Endothelial cell of umbilical vein (primary cell): ENCODE data around the gene KHNYN. TPM values are rescaled to one million over a fixed set of nuclear protein-coding genes. Genes with fewer than 3 reads are reported as not detected.
A peak's percentile ranks its signal among the peaks of the same experiment; 100 is the strongest.

Source experiments
- BruUV-seq: library from RNA; stranded (reverse); fragments of 400-500 nt; replicated peaks from 2 replicates; lab custom pipeline; 2021; lab: Mats Ljungman, UMichigan
- CTCF ChIA-PET: fragments of 300-600, 350-600 bp; sonication (Branson Sonifier 250); formaldehyde crosslinking; loops from one replicate; lab custom pipeline; 2021; ENCODE audit warnings: antibody characterized with exemption, inconsistent platforms; lab: Charles Lee
- POLR2A ChIA-PET: fragments of 300-600, 350-600 bp; sonication (Branson Sonifier 250); formaldehyde crosslinking; loops from one replicate; lab custom pipeline; 2021; ENCODE audit warnings: antibody characterized with exemption, inconsistent platforms; lab: Charles Lee
- DNase-seq: peaks from one replicate; pipeline ENCODE4 v3.0.0-alpha.2; 2011; ENCODE audit warnings: low read depth, low spot score
- FAIRE-seq: peaks from 2 replicates; lab custom pipeline; 2011; peaks lifted over from hg19 to GRCh38; lab: Jason Lieb, UNC
- H2AFZ ChIP-seq: 2 replicates; pipeline ENCODE4 v1.6.0; 2012; ENCODE audit warnings: low read depth, low read length, control low read depth, inconsistent platforms
- H3K27ac ChIP-seq: 2 replicates; pipeline ENCODE4 v1.5.1; 2011; ENCODE audit warnings: low read depth, mild to moderate bottlenecking, control low read depth, low read length, moderate library complexity; ENCODE audit not compliant: insufficient read depth
- H3K27me3 ChIP-seq, 2 experiments: 2 replicates each; pipeline versions ENCODE4 v1.6.0 to v1.6.1; 2011; ENCODE audit warnings: low read length in 2 of 2, mixed read lengths in 1 of 2; ENCODE audit not compliant: control insufficient read depth in 2 of 2, insufficient read depth in 2 of 2
- H3K36me3 ChIP-seq, 2 experiments: 2 replicates in 1 of 2; 3 replicates in 1 of 2; pipeline ENCODE4 v1.5.1; 2011; ENCODE audit warnings: low read length in 2 of 2, mild to moderate bottlenecking in 1 of 2, moderate library complexity in 1 of 2; ENCODE audit not compliant: control insufficient read depth in 2 of 2, insufficient read depth in 2 of 2; ENCODE audit errors: extremely low read depth in 1 of 2
- H3K4me1 ChIP-seq: 3 replicates; pipeline ENCODE4 v1.5.1; 2011; ENCODE audit warnings: mild to moderate bottlenecking, low read length; ENCODE audit not compliant: control insufficient read depth, insufficient read depth; ENCODE audit errors: extremely low read depth
- H3K4me2 ChIP-seq: 2 replicates; pipeline ENCODE4 v1.6.1; 2011; ENCODE audit warnings: low read length, control low read depth, mixed read lengths; ENCODE audit not compliant: insufficient read depth
- H3K4me3 ChIP-seq, 3 experiments: fragments of 200-600 bp in 1 of 3; sonication (generic), shearing (Covaris generic) in 1 of 3; replicated peaks in 1 of 3; 2 replicates each; pipeline ENCODE4 v1.5.1; 2011 to 2016; ENCODE audit warnings: control low read depth in 3 of 3, low read length in 3 of 3, mild to moderate bottlenecking in 2 of 3, inconsistent platforms in 1 of 3, low read depth in 1 of 3, moderate library complexity in 1 of 3; ENCODE audit not compliant: insufficient read depth in 1 of 3
- H3K79me2 ChIP-seq: 2 replicates; pipeline ENCODE4 v1.6.0; 2012; ENCODE audit warnings: low read length, inconsistent platforms; ENCODE audit not compliant: control insufficient read depth, insufficient read depth
- H3K9ac ChIP-seq: replicated peaks from 2 replicates; pipeline ENCODE3; 2011; ENCODE audit warnings: low read length, control low read depth; ENCODE audit not compliant: insufficient read depth; ENCODE audit errors: extremely low read depth
- H3K9me1 ChIP-seq: replicated peaks from 3 replicates; pipeline ENCODE4 v1.6.0; 2011; ENCODE audit warnings: mild to moderate bottlenecking, low read length; ENCODE audit not compliant: control insufficient read depth, insufficient read depth; ENCODE audit errors: extremely low read depth
- H3K9me3 ChIP-seq: replicated peaks from 2 replicates; pipeline ENCODE4 v1.5.1; 2012; ENCODE audit warnings: low read length, inconsistent platforms; ENCODE audit not compliant: control insufficient read depth, insufficient read depth
- H4K20me1 ChIP-seq: replicated peaks from 2 replicates; pipeline ENCODE3; 2011; ENCODE audit warnings: mild to moderate bottlenecking, low read length; ENCODE audit not compliant: control insufficient read depth, insufficient read depth; ENCODE audit errors: extremely low read depth
- CTCF ChIP-seq, 2 donors: IDR thresholded peaks; 1 replicate in 1 of 2; 2 replicates in 1 of 2; pipeline ENCODE4 v1.5.1; 2011; ENCODE audit warnings: low read length in 2 of 2, mild to moderate bottlenecking in 2 of 2, moderate library complexity in 2 of 2, control low read depth in 1 of 2, inconsistent platforms in 1 of 2, low read depth in 1 of 2; ENCODE audit not compliant: insufficient read depth in 1 of 2; ENCODE audit errors: extremely low read depth in 1 of 2
- EZH2 ChIP-seq: IDR thresholded peaks from 2 replicates; pipeline ENCODE4 v1.6.1; 2012; ENCODE audit warnings: borderline replicate concordance, low read depth, mild to moderate bottlenecking, moderate library complexity, low read length, inconsistent platforms; ENCODE audit not compliant: severe bottlenecking
- FOS ChIP-seq: IDR thresholded peaks from 2 replicates; pipeline ENCODE4 v1.6.1; 2011; ENCODE audit warnings: mild to moderate bottlenecking, low read length, moderate library complexity, borderline replicate concordance; ENCODE audit not compliant: insufficient read depth
- GATA2 ChIP-seq: IDR thresholded peaks from 2 replicates; pipeline ENCODE4 v1.7.0; 2011; ENCODE audit warnings: low read depth, mild to moderate bottlenecking, moderate library complexity, mixed read lengths, low read length; ENCODE audit not compliant: insufficient read length, insufficient read depth
- JUN ChIP-seq: IDR thresholded peaks from 2 replicates; pipeline ENCODE4 v1.6.1; 2011; ENCODE audit warnings: borderline replicate concordance, low read depth; ENCODE audit not compliant: insufficient read length, insufficient read depth
- MYC ChIP-seq: IDR thresholded peaks from one replicate; pipeline ENCODE4 v1.6.1; 2011; ENCODE audit warnings: mild to moderate bottlenecking, low read depth, low read length
- POLR2A ChIP-seq: IDR thresholded peaks from 2 replicates; pipeline ENCODE4 v1.6.1; 2012; ENCODE audit warnings: low read depth, mild to moderate bottlenecking, control low read depth, low read length
- POLR2AphosphoS5 ChIP-seq: IDR thresholded peaks from 2 replicates; pipeline ENCODE4 v1.6.1; 2012; ENCODE audit warnings: low read depth, mild to moderate bottlenecking, control low read depth, low read length, moderate library complexity; ENCODE audit not compliant: insufficient read depth
- dilution Hi-C: fragments of 300-500 bp; cut with MboI; formaldehyde crosslinking; loops from one replicate; pipeline ENCODE4 v1.15.0; 2019; ENCODE audit warnings: low sequenced_read_pairs; ENCODE audit not compliant: extremely low pct_ligation_motif_present
- intact Hi-C: fragments of 100-400 bp; cut with micrococcal nuclease; formaldehyde crosslinking; loops from one replicate; pipeline ENCODE4 v1.10.0; 2022
- polyA plus RNA-seq, 4 experiments: library from polyadenylated mRNA; depleted of rRNA in 3 of 4; stranded (reverse) in 3 of 4; unstranded in 1 of 4; fragments of >200 nt; gene quantifications; 2 replicates each; pipeline versions ENCODE4 v1.2.1 to v1.2.3, GENCODE V29; 2011 to 2012; ENCODE audit warnings: missing spikeins in 1 of 4
- total RNA-seq: library from RNA; stranded (reverse); gene quantifications from 2 replicates; pipeline ENCODE4 v1.2.3, GENCODE V29; 2021
- TF ChIP-seq, protein P1 (sequence below): IDR thresholded peaks from 2 replicates; pipeline ENCODE4 v1.6.1; 2011; ENCODE audit not compliant: insufficient read depth, insufficient read length

The KHNYN gene
- total and polyA plus RNA-seq, 2 donors (not counting 3 experiments of a cell fraction or from before 2014, with no cell fraction given), result 25.4 to 63.3 TPM

- no peak overlapping the region for H3K4me3 ChIP-seq
- peak; percentile 69 for FAIRE-seq
- no peaks in the 10 kb centered on the region for H3K27me3 ChIP-seq
- dilution Hi-C loops, result no loop called here
- CTCF ChIA-PET, result interaction anchor here (0.7 to 10.2 kb wide), 23 partner anchors 12 to 194 kb away, joined by 3 to 811 read pairs (median 7); partner anchors contain the start of genes ADCY4, CIDEB, LTB4R and LTB4R2
- peak overlapping the region; percentile 5 for H3K4me2 ChIP-seq
- H3K9me3 ChIP-seq, result no peaks in the 10 kb centered on the region
- TF ChIP-seq, protein P1, sequence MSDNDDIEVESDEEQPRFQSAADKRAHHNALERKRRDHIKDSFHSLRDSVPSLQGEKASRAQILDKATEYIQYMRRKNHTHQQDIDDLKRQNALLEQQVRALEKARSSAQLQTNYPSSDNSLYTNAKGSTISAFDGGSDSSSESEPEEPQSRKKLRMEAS, result no peak
- TF ChIP-seq POLR2AphosphoS5, result no peak
- TF ChIP-seq FOS, result no peak
- no peak for TF ChIP-seq CTCF (IDR thresholded peaks at IDR 0.05; ENCODE audit: extremely low read depth in 1 of 2, insufficient read depth in 1 of 2, low read depth in 1 of 2, low read length in 2 of 2)
- no peak for TF ChIP-seq GATA2
- TF ChIP-seq EZH2, result no peak
- TF ChIP-seq MYC, result no peak
- no peak for TF ChIP-seq POLR2A
- no peak for TF ChIP-seq JUN
- no peak overlapping the region for H3K9ac ChIP-seq
- peaks cover 43% of the 10 kb centered on the region for H3K4me1 ChIP-seq
- no peak overlapping the region for H2AFZ ChIP-seq
- no peaks in the 10 kb centered on the region for H4K20me1 ChIP-seq
- DNase-seq, result peak; percentile 22
- H3K27ac ChIP-seq, result peak overlapping the region; percentile 45
- POLR2A ChIA-PET, result interaction anchor here (0.8 to 2.4 kb wide), 3 partner anchors 71 to 104 kb away, joined by 3 to 7 read pairs (median 3); no protein-coding TSS in a partner anchor
- intact Hi-C loops, result no loop called here
- H3K79me2 ChIP-seq, result peaks cover 11% of the 10 kb centered on the region
- no peaks in the 10 kb centered on the region for H3K9me1 ChIP-seq
- no TSS peak for BruUV-seq
- H3K36me3 ChIP-seq, result peaks cover 13 to 35% of the 10 kb centered on the region in 2 experiments
Observed at GRCh38 chr14:24437020-24437735, 7.4 kb downstream of the KHNYN start.
